Measurements from ENCODE around the gene CHMP4B. TPM values are rescaled to one million over a fixed set of nuclear protein-coding genes. Genes with fewer than 3 reads are reported as not detected.

The CHMP4B gene
- total RNA-seq, 4 donors from 2014 or later: 90.8 to 116 (median 100) TPM

DNA sequence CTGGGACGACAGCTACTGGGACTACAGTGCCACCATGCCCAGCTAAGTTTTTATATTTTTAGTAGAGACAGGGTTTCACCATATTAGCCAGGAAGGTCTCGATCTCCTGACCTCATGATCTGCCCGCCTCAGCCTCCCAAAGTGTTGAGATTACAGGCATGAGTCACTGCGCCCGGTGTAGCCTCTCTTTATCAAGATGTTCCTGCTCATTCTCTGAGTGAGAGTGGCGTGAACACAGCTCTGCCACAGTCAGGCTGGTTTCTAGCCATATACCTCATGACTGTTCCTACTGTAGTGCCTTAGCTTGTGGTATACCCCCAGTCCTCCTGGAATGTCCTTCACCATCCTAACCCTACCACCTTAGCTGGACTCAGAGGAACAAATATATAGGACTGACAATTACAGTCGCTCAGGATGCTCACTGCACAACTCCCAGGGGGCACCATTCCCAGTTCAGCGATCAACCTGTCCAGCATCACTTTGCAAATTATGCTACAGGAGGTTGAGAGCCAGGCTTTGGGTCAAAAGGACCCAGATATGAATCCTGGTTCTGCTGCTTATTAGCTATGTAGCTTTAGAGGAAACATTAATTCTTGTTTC, 86.3 kb downstream of the CHMP4B start:
- DNase-seq (ENCODE audit: extremely low spot score): no peak
- WGBS: 90% methylated on average over 8 of the region's 8 CpGs
- Histone ChIP-seq H3K27me3 (peaks cover 0 to 3% (median 0%) of the 10 kb centered on the region in 4 donors), H3K4me1 (peaks cover 0 to 6% (median 0%) of the 10 kb centered on the region in 4 donors), H3K4me3 (no peak overlapping the region), H3K36me3 (no peaks in the 10 kb centered on the region), H3K9me3 (no peaks in the 10 kb centered on the region), H3K27ac (replicated peaks in 1 of 4) (no peak overlapping the region)
- intact Hi-C loops (cut with DNase I): no loop called here
- TF ChIP-seq EP300 (IDR thresholded peaks at IDR 0.05) (no peak), POLR2A (IDR thresholded peaks at IDR 0.05; ENCODE audit: low read depth) (no peak), POLR2AphosphoS5 (IDR thresholded peaks at IDR 0.05) (no peak), CTCF (IDR thresholded peaks at IDR 0.05) (no peak)

- Histone ChIP-seq H3K36me3 (no peaks in the 10 kb centered on the region), H3K27me3 (peaks cover 0 to 3% (median 0%) of the 10 kb centered on the region in 4 donors), H3K9me3 (no peaks in the 10 kb centered on the region), H3K4me3 (no peak overlapping the region), H3K4me1 (peaks cover 0 to 6% (median 0%) of the 10 kb centered on the region in 4 donors), H3K27ac (replicated peaks in 1 of 4) (no peak overlapping the region)
- 92% methylated on average over 7 of the region's 7 CpGs for WGBS
- intact Hi-C loops (cut with DNase I): no loop called here
- TF ChIP-seq POLR2AphosphoS5 (IDR thresholded peaks at IDR 0.05): no peak
- TF ChIP-seq POLR2A (IDR thresholded peaks at IDR 0.05; ENCODE audit: low read depth): no peak
- no peak for TF ChIP-seq EP300 (IDR thresholded peaks at IDR 0.05)
- TF ChIP-seq CTCF (IDR thresholded peaks at IDR 0.05): no peak
- no peak for DNase-seq (ENCODE audit: extremely low spot score)
These were observed 88.0 kb downstream of the CHMP4B start for GRCh38 chr20:33899106-33899505.

- no peaks in the 10 kb centered on the region for H3K9me3 ChIP-seq
- WGBS: 61% methylated on average over 9 of the region's 10 CpGs
- peaks cover 0 to 3% (median 0%) of the 10 kb centered on the region in 4 donors for H3K27me3 ChIP-seq
- peaks cover 0 to 6% (median 0%) of the 10 kb centered on the region in 4 donors for H3K4me1 ChIP-seq
- no peak for DNase-seq (ENCODE audit: extremely low spot score)
- no peak for TF ChIP-seq POLR2AphosphoS5 (IDR thresholded peaks at IDR 0.05)
- TF ChIP-seq EP300 (IDR thresholded peaks at IDR 0.05): no peak
- no peak for TF ChIP-seq CTCF (IDR thresholded peaks at IDR 0.05)
- no peak for TF ChIP-seq POLR2A (IDR thresholded peaks at IDR 0.05; ENCODE audit: low read depth)
- no peak overlapping the region for H3K27ac ChIP-seq (replicated peaks in 1 of 4)
- intact Hi-C loops (cut with DNase I): no loop called here
- no peaks in the 10 kb centered on the region for H3K36me3 ChIP-seq
- H3K4me3 ChIP-seq: no peak overlapping the region
These were observed 89.5 kb downstream of the CHMP4B start for GRCh38 chr20:33900521-33901131.

DNA sequence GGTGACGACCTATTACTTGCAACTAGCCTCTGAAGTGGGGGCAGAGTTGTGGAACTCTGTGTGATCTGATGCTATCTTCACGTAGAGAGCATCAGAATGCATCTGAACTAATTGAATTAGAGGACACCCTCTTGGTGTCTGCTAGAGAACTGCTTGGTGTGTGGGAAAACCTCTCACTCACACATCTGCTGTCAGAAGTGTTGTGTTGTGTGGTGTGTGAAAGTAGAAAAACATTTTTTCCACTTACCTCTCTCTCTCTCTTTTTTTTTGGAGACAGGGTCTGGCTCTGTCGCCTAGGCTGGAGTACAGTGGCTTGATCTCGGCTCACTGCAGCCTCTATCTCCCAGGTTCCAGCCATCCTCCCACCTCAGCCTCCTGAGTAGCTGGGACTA, 90.0 kb downstream of the CHMP4B start:
- intact Hi-C loops (cut with DNase I): no loop called here
- Histone ChIP-seq H3K36me3 (no peaks in the 10 kb centered on the region), H3K9me3 (no peaks in the 10 kb centered on the region), H3K4me1 (peaks cover 0 to 6% (median 0%) of the 10 kb centered on the region in 4 donors), H3K27me3 (peaks cover 0 to 3% (median 0%) of the 10 kb centered on the region in 4 donors), H3K4me3 (no peak overlapping the region), H3K27ac (replicated peaks in 1 of 4) (no peak overlapping the region)
- TF ChIP-seq POLR2AphosphoS5 (IDR thresholded peaks at IDR 0.05) (no peak), POLR2A (IDR thresholded peaks at IDR 0.05; ENCODE audit: low read depth) (no peak), CTCF (IDR thresholded peaks at IDR 0.05) (no peak), EP300 (IDR thresholded peaks at IDR 0.05) (no peak)
- WGBS: 77% methylated on average over 4 of the region's 4 CpGs
- DNase-seq (ENCODE audit: extremely low spot score): no peak

All from esophagus muscularis mucosa (tissue), 4 donors.